A549 (cell line): ENCODE measurements around the gene TMEM170A. TPM values are rescaled to one million over a fixed set of nuclear protein-coding genes. Genes with fewer than 3 reads are reported as not detected.

ENCODE experiments used
- ATAC-seq, 2 experiments: fragments of 200-7000 bp in 1 of 2; fragments of >200 bp in 1 of 2; cut with Nextera tagmentation in 1 of 2; cut with Tn5 transposase in 1 of 2; 3 replicates each; pipeline versions ENCODE4 v1.8.0 to v1.9.1; 2018 to 2020; ENCODE audit warnings: mild to moderate bottlenecking in 1 of 2, moderate library complexity in 1 of 2
- CTCF ChIA-PET: fragments of 300-600 bp; sonication (Branson Sonifier 250); formaldehyde crosslinking; extraction: SDS; loops from one replicate; lab custom pipeline; 2021; ENCODE audit warnings: antibody characterized with exemption, inconsistent platforms; lab: Yijun Ruan, JAX
- POLR2A ChIA-PET: fragments of 350-600 bp; formaldehyde crosslinking; extraction: SDS; loops from one replicate; lab custom pipeline; 2021; ENCODE audit warnings: antibody characterized with exemption, inconsistent platforms; lab: Yijun Ruan, JAX
- DNase-seq, 2 experiments: peaks; one replicate each; pipeline versions ENCODE4 v3.0.0 to v3.0.0-alpha.2; 2011 to 2016; ENCODE audit warnings: low read depth in 1 of 2, low spot score in 1 of 2
- FAIRE-seq: peaks from 2 replicates; lab custom pipeline; 2011; peaks lifted over from hg19 to GRCh38; lab: Jason Lieb, UNC
- H3K27ac ChIP-seq, 2 experiments: fragments of >200 bp; sonication (Bioruptor Twin); formaldehyde crosslinking; 3 replicates each; pipeline ENCODE4 v1.5.1; 2016 to 2017
- H3K4me1 ChIP-seq: fragments of >200 bp; sonication (Bioruptor Twin); formaldehyde crosslinking; 3 replicates; pipeline ENCODE4 v1.6.1; 2016
- H3K4me2 ChIP-seq: fragments of >200 bp; sonication (Bioruptor Twin); formaldehyde crosslinking; 3 replicates; pipeline ENCODE4 v1.6.1; 2016
- H3K4me3 ChIP-seq: fragments of >200 bp; sonication (Bioruptor Twin); formaldehyde crosslinking; 3 replicates; pipeline ENCODE4 v1.5.1; 2016
- H3K9me3 ChIP-seq: fragments of >200 bp; sonication (Bioruptor Twin); formaldehyde crosslinking; 3 replicates; pipeline ENCODE4 v1.6.1; 2016
- ATOH8 ChIP-seq: fragments of 250-450 bp; sonication (Bioruptor Pico); IDR thresholded peaks from 2 replicates; pipeline ENCODE4 v1.5.0; 2020; ENCODE audit warnings: low read depth, mild to moderate bottlenecking, moderate library complexity
- CBX8 ChIP-seq: fragments of 200-600 bp; sonication (generic); IDR thresholded peaks from 2 replicates; pipeline ENCODE4 v1.6.1; 2016
- CEBPB ChIP-seq, 2 experiments: fragments of >200 bp in 1 of 2; sonication (Bioruptor Twin) in 1 of 2; formaldehyde crosslinking in 1 of 2; IDR thresholded peaks; 2 replicates each; pipeline ENCODE4 v1.6.1; 2012 to 2016
- CTCF ChIP-seq: fragments of >200 bp; sonication (Bioruptor Twin); formaldehyde crosslinking; IDR thresholded peaks from 3 replicates; pipeline ENCODE4 v1.5.1; 2016
- E2F6 ChIP-seq: IDR thresholded peaks from 2 replicates; pipeline ENCODE4 v1.6.1; 2012; ENCODE audit warnings: low read depth, borderline replicate concordance
- ELK1 ChIP-seq: fragments of 150-350 bp; IDR thresholded peaks from 2 replicates; pipeline ENCODE4 v1.6.1; 2014; ENCODE audit warnings: low read depth, mild to moderate bottlenecking, low read length
- EP300 ChIP-seq, 2 experiments: fragments of >200 bp; sonication (Bioruptor Twin); formaldehyde crosslinking; IDR thresholded peaks; 2 replicates in 1 of 2; 3 replicates in 1 of 2; pipeline ENCODE4 v1.6.1; 2016 to 2017
- GATA3 ChIP-seq: IDR thresholded peaks from 2 replicates; pipeline ENCODE4 v1.6.1; 2012; ENCODE audit warnings: borderline replicate concordance
- HES2 ChIP-seq: fragments of >200 bp; sonication (Bioruptor Twin); formaldehyde crosslinking; IDR thresholded peaks from 2 replicates; pipeline ENCODE4 v1.6.1; 2016
- HOXA7 ChIP-seq: fragments of 250-450 bp; sonication (Bioruptor Pico); IDR thresholded peaks from 2 replicates; pipeline ENCODE4 v1.5.0; 2020; ENCODE audit warnings: mild to moderate bottlenecking, moderate library complexity
- JUNB ChIP-seq: fragments of >200 bp; sonication (Bioruptor Twin); formaldehyde crosslinking; IDR thresholded peaks from 2 replicates; pipeline ENCODE4 v1.6.1; 2016
- MAFK ChIP-seq: fragments of 450-650 bp; IDR thresholded peaks from 2 replicates; pipeline ENCODE4 v1.6.1; 2014; ENCODE audit not compliant: partially characterized antibody
- MAX ChIP-seq: IDR thresholded peaks from 2 replicates; pipeline ENCODE4 v1.6.1; 2012
- NFE2L2 ChIP-seq: fragments of 150-350 bp; conservative IDR thresholded peaks from 2 replicates; pipeline ENCODE4 v1.6.1; 2014; ENCODE audit warnings: low read length
- PBX3 ChIP-seq: IDR thresholded peaks from 2 replicates; pipeline ENCODE4 v1.6.1; 2012
- PHF8 ChIP-seq: fragments of 200-600 bp; sonication (generic); IDR thresholded peaks from 2 replicates; pipeline ENCODE4 v1.6.1; 2016; ENCODE audit warnings: low read depth, mild to moderate bottlenecking, antibody characterized with exemption, moderate library complexity, borderline replicate concordance
- RCOR1 ChIP-seq: fragments of 150-350 bp; IDR thresholded peaks from 2 replicates; pipeline ENCODE4 v1.6.1; 2014; ENCODE audit warnings: antibody characterized with exemption, low read length, low read depth
- SMC3 ChIP-seq: fragments of >200 bp; sonication (Bioruptor Twin); formaldehyde crosslinking; IDR thresholded peaks from 3 replicates; pipeline ENCODE4 v1.6.1; 2018; ENCODE audit warnings: inconsistent platforms
- WGBS: methylation state at CpG from one replicate; pipeline ENCODE4 v1.1.6; 2017; ENCODE audit errors: missing lambda C conversion rate; 5-methylcytosine and 5-hydroxymethylcytosine counted together
- polyA plus RNA-seq, 4 experiments: library from polyadenylated mRNA; depleted of rRNA in 3 of 4; stranded (reverse); fragments of >200 nt; fragmentation: RNase III in 1 of 4; extraction: RNeasy Plus Mini Kit Qiagen cat#74134 plus additional on column Dnase treatment in 1 of 4; gene quantifications; 2 replicates in 3 of 4; 3 replicates in 1 of 4; pipeline ENCODE4 v1.2.3, GENCODE V29; 2011 to 2017

TMEM170A gene
- polyA plus RNA-seq, 2 of the 4 experiments (the other 2 are of a cell fraction) = 13.9 to 21.7 TPM

- no peak overlapping the region for H3K4me3 ChIP-seq
- no peak for FAIRE-seq
- no peak overlapping the region for H3K27ac ChIP-seq
- WGBS = 84% methylated on average over 2 of the region's 2 CpGs
- no peak for ATAC-seq
- TF ChIP-seq MAFK (no peak), HES2 (no peak), CTCF (no peak), ELK1 (no peak)
- CTCF ChIA-PET = no interaction called here
- H3K4me2 ChIP-seq = peak overlapping the region; percentile 11; the same call in 1 of the 3 replicates
- DNase-seq = no peak
- POLR2A ChIA-PET = no interaction called here
- H3K4me1 ChIP-seq = peaks cover 20% of the 10 kb centered on the region; the same call in 2 of the 3 replicates
- no peaks in the 10 kb centered on the region for H3K9me3 ChIP-seq
Measured at GRCh38 chr16:75461575-75461974, 2.9 kb downstream of the TMEM170A start.

- no peak overlapping the region for H3K4me3 ChIP-seq
- peaks cover 20% of the 10 kb centered on the region; the same call in 2 of the 3 replicates for H3K4me1 ChIP-seq
- no peak for TF ChIP-seq ATOH8
- no peak for TF ChIP-seq SMC3
- no peak for TF ChIP-seq PBX3
- no peak for TF ChIP-seq JUNB
- no peak for TF ChIP-seq NFE2L2
- no peak for TF ChIP-seq MAX
- TF ChIP-seq CEBPB (IDR thresholded peaks at IDR 0.05) = no peak
- TF ChIP-seq RCOR1 = no peak
- TF ChIP-seq, all 56 proteins: peak for 0
- FAIRE-seq (no peak), ATAC-seq (no peak), DNase-seq (no peak)
- CTCF ChIA-PET = interaction anchor here (1.1 to 1.5 kb wide), 2 partner anchors 11 to 57 kb away, joined by 3 to 5 read pairs; no protein-coding TSS in a partner anchor
- Histone ChIP-seq H3K4me2 (no peak overlapping the region), H3K9me3 (no peaks in the 10 kb centered on the region), H3K27ac (no peak overlapping the region)
- 58% methylated on average over 1 of the region's 1 CpG for whole genome bisulfite sequencing
- POLR2A ChIA-PET = no interaction called here
Measured at GRCh38 chr16:75460446-75460845, 4.0 kb downstream of the TMEM170A start.

- DNase-seq (no peak), ATAC-seq (no peak), FAIRE-seq (no peak)
- Histone ChIP-seq H3K27ac (no peak overlapping the region), H3K9me3 (no peaks in the 10 kb centered on the region), H3K4me3 (no peak overlapping the region), H3K4me1 (peaks cover 20% of the 10 kb centered on the region; the same call in 2 of the 3 replicates), H3K4me2 (no peak overlapping the region)
- TF ChIP-seq GATA3 = no peak
- WGBS = 98% methylated on average over 4 of the region's 4 CpGs
- ChIA-PET CTCF (interaction anchor here (1.1 to 1.5 kb wide), 2 partner anchors 12 to 58 kb away, joined by 3 to 5 read pairs; no protein-coding TSS in a partner anchor), POLR2A (no interaction called here)
Measured at GRCh38 chr16:75459691-75460090, 4.8 kb downstream of the TMEM170A start.

- peaks cover 20% of the 10 kb centered on the region; the same call in 2 of the 3 replicates for H3K4me1 ChIP-seq
- no peak overlapping the region for H3K27ac ChIP-seq
- WGBS = 96% methylated on average over 2 of the region's 2 CpGs
- ATAC-seq (no peak), DNase-seq (no peak), FAIRE-seq (no peak)
- H3K9me3 ChIP-seq = no peaks in the 10 kb centered on the region
- ChIA-PET CTCF (interaction anchor here (1.0 to 2.7 kb wide), 5 partner anchors 12 to 260 kb away, joined by 3 to 10 read pairs (median 4); no protein-coding TSS in a partner anchor), POLR2A (interaction anchor here (1.5 kb wide), 1 partner anchor 24 kb away, joined by 3 read pairs; no protein-coding TSS in a partner anchor)
- no peak overlapping the region for H3K4me3 ChIP-seq
- H3K4me2 ChIP-seq = no peak overlapping the region
- TF ChIP-seq PHF8 (no peak), EP300 (IDR thresholded peaks at IDR 0.05) (no peak), E2F6 (no peak), HOXA7 (CRISPR knock-in tag) (no peak), PBX3 (no peak), CBX8 (no peak)
Measured at GRCh38 chr16:75458439-75458838, 6.0 kb downstream of the TMEM170A start.
